GM12873 (cell line): Measurements from ENCODE around the gene ARID3A.
A peak's percentile ranks its signal among the peaks of the same experiment; 100 is the strongest.

Experiments used
- CTCF ChIP-seq: IDR thresholded peaks from 2 replicates; pipeline ENCODE4 v1.5.1; 2012; ENCODE audit warnings: low read depth, mild to moderate bottlenecking, moderate library complexity, low read length, control low read depth; ENCODE audit not compliant: insufficient read depth; ENCODE audit errors: missing control alignments

Gene ARID3A

GRCh38 chr19:920051-920864 is 5.6 kb upstream of the ARID3A start:
- peak; percentile 5 for TF ChIP-seq CTCF

GRCh38 chr19:924553-925086 is 1.2 kb upstream of the ARID3A start:
- no peak for TF ChIP-seq CTCF

- TF ChIP-seq CTCF: no peak
Measured at GRCh38 chr19:925087-925525, 729 bp upstream of the ARID3A start.

- no peak for TF ChIP-seq CTCF
Measured at GRCh38 chr19:926323-926588, 421 bp downstream of the ARID3A start.

GRCh38 chr19:926589-927350 is 935 bp downstream of the ARID3A start:
- no peak for TF ChIP-seq CTCF

- TF ChIP-seq CTCF: no peak
Measured at GRCh38 chr19:927351-927779, 1.5 kb downstream of the ARID3A start.

GRCh38 chr19:927780-928401 is 2.1 kb downstream of the ARID3A start:
- TF ChIP-seq CTCF: no peak
